NCI-H82 treated with DMSO at 0.1 percent for 48 hours (cell line): ENCODE data around the gene CSNK1E.
A peak's percentile ranks its signal among the peaks of the same experiment; 100 is the strongest.

Experiments
- DNase-seq: peaks from one replicate; lab custom pipeline; 2025; ENCODE audit not compliant: unreplicated experiment; lab: John Stamatoyannopoulos, UW

Gene CSNK1E

GRCh38 chr22:38250643-38251340 is 66.4 kb downstream of the CSNK1E start:
- no peak for DNase-seq

GRCh38 chr22:38249803-38250642 is 67.2 kb downstream of the CSNK1E start:
- no peak for DNase-seq

- DNase-seq: no peak
These were observed 67.9 kb downstream of the CSNK1E start for GRCh38 chr22:38249301-38249700.

GRCh38 chr22:38248280-38248679 is 69.0 kb downstream of the CSNK1E start:
- DNase-seq: no peak

- DNase-seq: no peak
These were observed 69.5 kb downstream of the CSNK1E start for GRCh38 chr22:38247713-38248112.

GRCh38 chr22:38246692-38247091 is 70.5 kb downstream of the CSNK1E start:
- no peak for DNase-seq

GRCh38 chr22:38246046-38246658 is 71.1 kb downstream of the CSNK1E start:
- no peak for DNase-seq

GRCh38 chr22:38244106-38244505 is 73.1 kb downstream of the CSNK1E start:
- DNase-seq: no peak

GRCh38 chr22:38243007-38243765 is 74.0 kb downstream of the CSNK1E start:
- DNase-seq: peak; percentile 47

- DNase-seq: no peak
These were observed 76.4 kb downstream of the CSNK1E start for GRCh38 chr22:38240734-38241252.
